ENCODE measurements around the gene PTPRS.
A peak's percentile ranks its signal among the peaks of the same experiment; 100 is the strongest.

The PTPRS gene

DNA sequence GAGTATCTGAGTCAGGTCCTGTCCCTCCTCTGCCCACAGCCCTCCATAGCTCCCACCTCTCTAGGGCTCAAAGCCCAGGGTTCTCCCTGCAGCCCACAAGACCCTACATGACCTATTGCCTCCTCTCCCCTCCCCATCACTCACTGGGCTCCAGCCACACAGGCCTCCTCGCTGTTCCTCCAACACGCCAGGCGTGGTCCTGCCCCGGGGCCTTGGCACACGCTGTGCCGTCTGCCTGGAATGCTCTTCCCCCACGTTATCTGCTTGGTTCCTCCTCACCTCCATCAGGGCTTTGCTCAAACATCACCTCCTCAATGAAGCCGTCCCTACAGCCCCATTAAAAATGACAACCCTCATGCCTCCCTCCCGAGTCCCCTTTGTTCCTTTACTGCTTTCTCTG is 21.1 kb downstream of the PTPRS start:
- Histone ChIP-seq H3K27me3 (ENCODE audit: low read depth) (no peaks in the 10 kb centered on the region), H3K36me3 (replicated peaks) (no peaks in the 10 kb centered on the region), H3K4me3 (no peak overlapping the region), H3K9me3 (no peaks in the 10 kb centered on the region), H3K4me1 (no peaks in the 10 kb centered on the region)
- in situ Hi-C loops (cut with MboI; ENCODE audit: low sequenced_read_pairs): no loop called here
- DNase-seq (ENCODE audit: low spot score in 2 of 2): no peak

DNA sequence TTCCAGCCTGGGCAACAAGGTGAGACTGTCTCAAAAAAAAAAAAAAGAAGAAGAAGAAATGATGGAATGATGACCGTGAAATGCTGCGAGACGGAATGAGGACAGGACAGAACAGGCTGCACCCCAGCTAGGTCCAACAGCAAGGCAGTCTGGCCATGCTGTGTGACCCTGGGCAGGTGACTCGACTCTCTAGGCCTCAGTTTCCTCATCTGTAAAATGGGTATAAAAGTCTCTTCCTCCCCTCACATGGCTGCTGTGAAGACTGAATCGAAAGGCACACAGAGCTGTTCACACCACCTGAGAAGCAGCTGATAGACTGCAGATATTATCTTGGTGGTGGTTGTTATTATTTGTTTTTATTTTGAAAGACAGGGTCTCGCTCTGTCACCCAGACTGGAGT is 22.3 kb downstream of the PTPRS start:
- Histone ChIP-seq H3K4me1 (no peaks in the 10 kb centered on the region), H3K4me3 (no peak overlapping the region), H3K9me3 (no peaks in the 10 kb centered on the region), H3K27me3 (ENCODE audit: low read depth) (no peaks in the 10 kb centered on the region), H3K36me3 (replicated peaks) (no peaks in the 10 kb centered on the region)
- in situ Hi-C loops (cut with MboI; ENCODE audit: low sequenced_read_pairs): no loop called here
- no peak for DNase-seq (ENCODE audit: low spot score in 2 of 2)

GRCh38 chr19:5317321-5317720 is 23.3 kb downstream of the PTPRS start:
- Histone ChIP-seq H3K4me3 (no peak overlapping the region), H3K4me1 (no peaks in the 10 kb centered on the region), H3K9me3 (no peaks in the 10 kb centered on the region), H3K36me3 (replicated peaks) (no peaks in the 10 kb centered on the region), H3K27me3 (ENCODE audit: low read depth) (no peaks in the 10 kb centered on the region)
- in situ Hi-C loops (cut with MboI; ENCODE audit: low sequenced_read_pairs): no loop called here
- no peak for DNase-seq (ENCODE audit: low spot score in 2 of 2)

- Histone ChIP-seq H3K27me3 (ENCODE audit: low read depth) (no peaks in the 10 kb centered on the region), H3K36me3 (replicated peaks) (no peaks in the 10 kb centered on the region), H3K9me3 (no peaks in the 10 kb centered on the region), H3K4me3 (no peak overlapping the region), H3K4me1 (no peaks in the 10 kb centered on the region)
- in situ Hi-C loops (cut with MboI; ENCODE audit: low sequenced_read_pairs): no loop called here
- DNase-seq (ENCODE audit: low spot score in 2 of 2): no peak
These were observed 24.5 kb downstream of the PTPRS start for GRCh38 chr19:5316138-5316537.

- no peaks in the 10 kb centered on the region for H3K4me1 ChIP-seq
- H3K27me3 ChIP-seq (ENCODE audit: low read depth): no peaks in the 10 kb centered on the region
- no peaks in the 10 kb centered on the region for H3K9me3 ChIP-seq
- H3K4me3 ChIP-seq: no peak overlapping the region
- DNase-seq (ENCODE audit: low spot score in 2 of 2): no peak
- in situ Hi-C loops (cut with MboI; ENCODE audit: low sequenced_read_pairs): no loop called here
- H3K36me3 ChIP-seq (replicated peaks): no peaks in the 10 kb centered on the region
These were observed 25.7 kb downstream of the PTPRS start for GRCh38 chr19:5314907-5315298.

DNA sequence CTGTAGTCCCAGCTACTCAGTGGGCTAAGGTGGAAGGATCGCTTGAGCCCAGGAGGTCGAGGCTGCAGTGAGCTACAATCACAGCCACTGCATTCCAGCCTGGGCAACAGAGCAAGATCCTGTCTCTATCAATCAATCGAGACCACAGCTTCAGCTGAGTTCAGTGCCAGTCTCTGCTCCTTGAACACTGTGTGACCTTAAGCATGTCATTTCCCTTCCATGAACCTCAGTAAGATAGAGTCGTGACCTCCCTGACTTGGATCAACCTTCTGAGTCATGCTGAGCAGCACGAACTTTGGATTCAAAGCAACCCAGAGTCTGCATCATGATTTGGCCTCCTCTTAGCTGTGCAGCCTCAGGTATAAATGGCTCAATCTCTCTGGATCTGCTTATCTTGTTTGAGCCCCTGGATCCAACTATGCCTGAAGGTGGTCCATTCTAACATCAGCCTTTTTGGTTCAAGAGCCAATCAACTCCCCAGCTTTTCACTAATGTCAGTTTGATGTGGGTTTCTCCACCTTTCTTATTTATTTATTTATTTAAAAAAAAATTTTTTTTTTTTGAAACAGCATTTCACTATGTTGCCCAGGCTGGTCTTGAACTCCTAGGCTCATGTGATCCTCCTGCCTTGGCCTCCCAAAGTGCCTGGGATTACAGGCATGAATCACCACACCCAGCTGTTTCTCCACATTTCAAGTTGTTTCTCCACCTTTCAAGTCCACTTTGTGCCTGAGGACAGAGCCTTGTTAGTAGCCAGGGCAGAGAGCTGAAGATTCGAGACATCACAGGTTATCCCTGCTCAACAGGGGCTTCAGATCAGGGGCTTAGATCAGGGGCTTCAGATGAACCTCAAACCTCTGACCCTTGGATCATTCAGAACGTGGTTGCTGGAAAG is 26.4 kb downstream of the PTPRS start:
- Histone ChIP-seq H3K4me3 (no peak overlapping the region), H3K36me3 (replicated peaks) (no peaks in the 10 kb centered on the region), H3K27me3 (ENCODE audit: low read depth) (no peaks in the 10 kb centered on the region), H3K9me3 (no peaks in the 10 kb centered on the region), H3K4me1 (no peaks in the 10 kb centered on the region)
- in situ Hi-C loops (cut with MboI; ENCODE audit: low sequenced_read_pairs): no loop called here
- DNase-seq (ENCODE audit: low spot score in 2 of 2): no peak

GRCh38 chr19:5313307-5313706 is 27.3 kb downstream of the PTPRS start:
- no peaks in the 10 kb centered on the region for H3K27me3 ChIP-seq (ENCODE audit: low read depth)

DNA sequence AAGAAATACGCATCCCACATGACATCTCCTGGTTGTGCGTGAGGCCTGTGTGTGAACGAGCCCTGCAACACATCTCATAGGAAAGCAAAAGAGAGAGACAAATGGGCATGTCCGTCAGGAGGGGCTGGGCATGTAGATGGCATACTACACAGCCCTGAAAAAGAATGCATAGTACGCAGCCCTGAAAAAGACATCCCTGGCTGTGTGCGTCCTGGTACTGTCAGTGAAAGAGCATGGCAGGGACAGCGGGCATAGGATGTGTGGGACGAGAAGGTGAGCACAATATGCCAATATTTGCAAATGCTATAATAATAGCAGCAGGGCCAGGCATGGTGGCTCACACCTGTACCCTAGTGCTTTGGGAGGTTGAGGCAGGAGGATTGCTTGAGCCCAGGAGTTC is 28.6 kb downstream of the PTPRS start:
- DNase-seq (ENCODE audit: low spot score in 2 of 2): no peak
- H3K4me1 ChIP-seq: peaks cover 9% of the 10 kb centered on the region
- H3K9me3 ChIP-seq: no peaks in the 10 kb centered on the region
- in situ Hi-C loops (cut with MboI; ENCODE audit: low sequenced_read_pairs): no loop called here
- H3K27me3 ChIP-seq (ENCODE audit: low read depth): no peaks in the 10 kb centered on the region
- H3K4me3 ChIP-seq: no peak overlapping the region
- H3K36me3 ChIP-seq (replicated peaks): no peaks in the 10 kb centered on the region

More at GRCh38 chr19:5313307-5313706, 27.3 kb downstream of the PTPRS start:
- H3K4me1 ChIP-seq: peaks cover 7% of the 10 kb centered on the region
- no peaks in the 10 kb centered on the region for H3K9me3 ChIP-seq
- no peak for DNase-seq (ENCODE audit: low spot score in 2 of 2)
- no peak overlapping the region for H3K4me3 ChIP-seq
- H3K36me3 ChIP-seq (replicated peaks): no peaks in the 10 kb centered on the region
- in situ Hi-C loops (cut with MboI; ENCODE audit: low sequenced_read_pairs): no loop called here

- H3K4me3 ChIP-seq: no peak overlapping the region
- H3K27me3 ChIP-seq (ENCODE audit: low read depth): no peaks in the 10 kb centered on the region
- in situ Hi-C loops (cut with MboI; ENCODE audit: low sequenced_read_pairs): no loop called here
- DNase-seq (ENCODE audit: low spot score in 2 of 2): peak in 1 of 2 experiments; percentile 33
- H3K4me1 ChIP-seq: peaks cover 9% of the 10 kb centered on the region
- H3K36me3 ChIP-seq (replicated peaks): no peaks in the 10 kb centered on the region
- no peaks in the 10 kb centered on the region for H3K9me3 ChIP-seq
These were observed 31.0 kb downstream of the PTPRS start for GRCh38 chr19:5309438-5310204.

DNA sequence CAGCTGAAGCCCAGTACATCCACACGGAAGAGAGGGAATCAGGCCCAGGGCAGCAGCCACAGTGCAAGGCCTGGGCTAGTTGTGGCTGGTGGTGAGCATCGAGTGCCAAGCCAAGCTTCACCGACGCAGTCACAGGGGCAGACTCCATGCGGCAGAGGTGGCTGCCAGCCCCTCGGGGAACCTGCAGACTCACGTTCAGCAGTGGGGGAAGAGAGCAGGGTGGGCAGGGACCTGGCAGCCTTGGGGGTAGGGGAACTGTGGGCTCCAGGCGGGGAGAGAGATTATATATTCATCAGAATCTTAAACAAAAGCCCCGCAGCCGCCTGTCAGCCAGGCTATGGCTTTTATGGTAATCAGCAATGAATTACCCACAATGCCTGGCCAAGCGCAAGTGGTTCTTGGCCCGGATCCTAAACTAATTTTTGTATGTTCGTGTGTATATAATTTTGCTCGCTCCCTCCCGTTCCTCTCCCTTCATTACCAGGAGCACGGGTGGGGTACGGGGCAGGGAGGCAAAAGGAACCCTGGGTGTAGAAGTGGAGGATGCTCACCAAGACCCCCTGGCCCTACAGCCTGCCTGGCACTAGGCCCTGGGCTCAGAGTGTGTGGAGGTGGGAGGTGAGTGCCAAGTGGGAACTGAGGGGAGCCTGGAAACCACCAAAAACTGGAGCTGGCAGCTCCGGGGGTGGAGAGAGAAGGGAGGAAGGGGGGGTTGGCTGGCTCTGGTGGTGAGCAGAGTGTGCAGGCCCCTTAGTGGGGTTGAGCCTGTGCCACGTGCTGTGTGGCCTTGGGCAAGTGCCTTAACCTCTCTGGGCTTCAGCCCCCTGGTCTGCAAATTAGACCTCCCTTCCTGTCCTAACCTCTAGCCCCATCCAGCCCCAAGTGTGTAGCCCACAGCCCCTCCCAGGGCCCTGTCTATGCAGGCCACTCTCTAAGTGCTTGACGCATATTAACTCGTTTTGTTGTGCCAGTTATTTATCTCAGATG is 31.9 kb downstream of the PTPRS start:
- Histone ChIP-seq H3K9me3 (no peaks in the 10 kb centered on the region), H3K4me1 (peaks cover 9% of the 10 kb centered on the region), H3K4me3 (peak overlapping the region; percentile 1), H3K36me3 (replicated peaks) (no peaks in the 10 kb centered on the region), H3K27me3 (ENCODE audit: low read depth) (no peaks in the 10 kb centered on the region)
- in situ Hi-C loops (cut with MboI; ENCODE audit: low sequenced_read_pairs): no loop called here
- DNase-seq (ENCODE audit: low spot score in 2 of 2): peak; percentile 65 to 88

DNA sequence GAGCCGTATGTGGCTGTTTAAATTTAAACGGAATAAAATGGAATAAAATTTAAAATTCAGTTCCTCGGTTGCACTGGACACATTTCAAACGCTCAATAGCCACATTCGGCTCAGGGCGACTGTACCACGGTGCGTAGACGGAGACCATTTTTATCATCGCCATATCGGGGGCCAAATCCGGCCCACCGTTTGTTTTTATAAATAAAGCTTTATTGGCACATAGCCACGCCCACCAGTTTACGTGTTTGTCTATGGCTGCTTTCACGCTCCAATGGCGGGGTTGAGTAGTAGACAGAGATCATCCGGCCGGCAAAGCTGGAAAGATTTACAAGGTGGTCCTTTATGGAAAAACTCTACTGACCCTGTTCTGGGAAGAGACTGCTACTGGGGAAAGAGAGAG is 33.0 kb downstream of the PTPRS start:
- H3K4me1 ChIP-seq: peaks cover 9% of the 10 kb centered on the region
- H3K27me3 ChIP-seq (ENCODE audit: low read depth): no peaks in the 10 kb centered on the region
- H3K9me3 ChIP-seq: no peaks in the 10 kb centered on the region
- H3K4me3 ChIP-seq: no peak overlapping the region
- in situ Hi-C loops (cut with MboI; ENCODE audit: low sequenced_read_pairs): no loop called here
- no peaks in the 10 kb centered on the region for H3K36me3 ChIP-seq (replicated peaks)
- DNase-seq (ENCODE audit: low spot score in 2 of 2): no peak

DNA sequence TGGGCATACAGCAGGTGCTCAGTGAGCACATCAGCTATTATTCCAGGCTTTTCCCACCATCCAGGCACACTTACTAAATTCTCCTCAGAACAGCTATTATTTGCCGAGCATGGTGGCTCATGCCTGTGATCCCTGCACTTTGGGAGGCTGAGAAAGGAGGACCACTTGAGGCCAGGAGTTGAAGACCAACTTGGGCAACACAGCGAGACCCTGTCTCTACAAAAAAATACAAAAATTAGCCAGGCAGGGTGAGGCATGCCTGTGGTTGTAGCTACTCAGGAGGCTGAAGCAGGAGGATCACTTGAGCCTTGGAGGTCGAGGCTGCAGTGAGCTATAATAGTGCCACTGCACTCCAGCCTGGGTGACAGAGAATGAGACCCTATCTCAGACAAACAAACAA is 35.4 kb downstream of the PTPRS start:
- no peaks in the 10 kb centered on the region for H3K27me3 ChIP-seq (ENCODE audit: low read depth)
- no peaks in the 10 kb centered on the region for H3K36me3 ChIP-seq (replicated peaks)
- no peak overlapping the region for H3K4me3 ChIP-seq
- no peaks in the 10 kb centered on the region for H3K9me3 ChIP-seq
- H3K4me1 ChIP-seq: peaks cover 9% of the 10 kb centered on the region
- in situ Hi-C loops (cut with MboI; ENCODE audit: low sequenced_read_pairs): no loop called here
- DNase-seq (ENCODE audit: low spot score in 2 of 2): no peak

DNA sequence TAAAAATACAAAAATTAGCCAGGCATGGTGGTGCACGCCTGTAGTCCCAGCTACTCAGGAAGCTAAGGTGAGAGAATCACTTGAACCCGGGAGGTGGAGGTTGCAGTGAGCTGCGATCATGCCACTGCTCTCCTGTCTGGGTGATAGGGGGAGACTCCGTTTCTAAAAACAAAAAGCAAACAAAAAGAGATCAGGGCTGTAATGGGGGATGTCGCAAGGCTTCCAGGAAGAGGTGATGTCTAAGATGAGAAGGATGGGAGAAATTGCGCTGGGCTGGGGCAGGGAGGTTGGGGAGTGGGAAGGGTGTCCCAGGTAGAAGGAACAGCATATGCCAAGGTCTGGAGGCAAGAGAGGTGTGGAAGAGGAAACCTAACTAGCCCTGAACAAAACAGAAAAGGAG is 36.1 kb downstream of the PTPRS start:
- in situ Hi-C loops (cut with MboI; ENCODE audit: low sequenced_read_pairs): no loop called here
- DNase-seq (ENCODE audit: low spot score in 2 of 2): no peak

More for the DNA sequence above, 36.1 kb downstream of the PTPRS start:
- Histone ChIP-seq H3K4me1 (peaks cover 9% of the 10 kb centered on the region), H3K4me3 (no peak overlapping the region), H3K9me3 (no peaks in the 10 kb centered on the region), H3K36me3 (replicated peaks) (no peaks in the 10 kb centered on the region), H3K27me3 (ENCODE audit: low read depth) (no peaks in the 10 kb centered on the region)
